RPMI7951 (cell line): Measurements from ENCODE around the gene LPP. TPM values are rescaled to one million over a fixed set of nuclear protein-coding genes. Genes with fewer than 3 reads are reported as not detected.
A peak's percentile ranks its signal among the peaks of the same experiment; 100 is the strongest.

Source experiments
- DNase-seq: peaks from one replicate; pipeline ENCODE4 v3.0.0-alpha.2; 2012; ENCODE audit warnings: low read depth
- total RNA-seq: library from RNA; depleted of rRNA; stranded (reverse); fragments of >200 nt; shearing (Covaris generic); gene quantifications from 2 replicates; pipeline ENCODE4 v1.2.3, GENCODE V29; 2014

Gene LPP
- total RNA-seq, 1 experiment from 2014 or later, result 30.2 TPM

DNA sequence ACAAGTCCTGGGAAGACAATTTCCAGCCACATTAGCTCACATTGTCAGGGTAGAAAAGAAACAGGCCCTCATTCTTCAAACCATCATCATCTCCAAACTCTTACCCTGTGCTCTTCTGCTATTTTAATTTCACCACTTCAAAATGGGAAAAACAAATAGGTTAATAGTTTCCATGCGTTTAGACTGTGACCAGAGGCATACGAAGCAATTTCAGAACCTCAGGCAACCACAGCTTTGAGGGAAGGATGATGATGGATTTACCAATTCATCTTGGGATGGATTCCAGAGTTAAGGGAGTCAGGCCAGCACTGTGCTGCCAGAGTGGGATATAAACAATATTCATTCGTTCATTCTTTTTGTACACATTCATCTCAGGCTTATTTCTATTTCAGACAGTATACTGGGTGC lies 710.0 kb downstream of the LPP start:
- peak; percentile 68 for DNase-seq

DNA sequence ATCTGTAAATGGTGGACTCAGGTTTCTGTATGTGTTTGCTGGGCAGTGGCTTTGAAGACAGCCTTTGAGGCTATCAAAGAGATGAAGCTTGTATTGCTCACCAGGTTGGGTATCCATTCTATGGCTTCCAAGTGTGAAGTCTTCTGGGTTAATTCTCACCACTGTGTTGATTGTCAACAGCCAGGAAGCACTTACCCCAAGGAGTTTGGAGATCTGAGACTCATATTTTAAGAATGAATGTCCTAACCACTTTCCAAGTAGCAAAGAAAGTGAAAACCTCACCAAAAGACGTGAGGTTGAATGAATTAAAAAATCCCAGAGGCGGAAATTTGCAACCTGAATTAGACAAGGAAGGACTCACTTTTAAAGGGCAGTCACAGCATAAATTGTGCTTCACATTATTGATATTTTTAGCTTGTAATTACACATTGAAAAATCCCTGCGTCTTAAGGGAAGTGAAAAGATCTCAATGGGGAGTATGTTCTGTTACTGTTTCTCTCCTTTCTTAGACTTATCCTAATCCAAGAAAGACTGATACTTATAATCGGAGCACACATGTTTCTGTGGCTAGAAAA lies 713.8 kb downstream of the LPP start:
- no peak for DNase-seq

DNA sequence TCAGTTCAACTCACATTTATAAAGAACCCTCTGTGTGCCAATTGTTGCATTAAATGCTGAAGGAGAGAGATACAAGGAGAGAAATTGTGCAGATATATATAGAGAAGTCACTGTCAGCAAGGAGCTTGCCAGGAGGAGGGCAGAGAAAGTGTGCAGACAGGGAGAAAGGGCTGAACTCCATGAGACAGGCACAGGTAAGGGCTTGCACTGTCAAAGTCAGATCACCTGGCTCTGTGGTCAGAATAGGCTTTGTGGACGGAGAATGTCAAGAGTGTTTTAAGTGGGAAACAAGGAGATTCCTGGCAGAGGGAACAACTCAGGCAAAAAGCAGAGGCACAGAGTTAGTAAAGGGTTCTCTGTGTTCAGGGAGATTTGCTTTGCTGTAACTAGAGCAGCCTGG lies 714.8 kb downstream of the LPP start:
- DNase-seq, result no peak

DNA sequence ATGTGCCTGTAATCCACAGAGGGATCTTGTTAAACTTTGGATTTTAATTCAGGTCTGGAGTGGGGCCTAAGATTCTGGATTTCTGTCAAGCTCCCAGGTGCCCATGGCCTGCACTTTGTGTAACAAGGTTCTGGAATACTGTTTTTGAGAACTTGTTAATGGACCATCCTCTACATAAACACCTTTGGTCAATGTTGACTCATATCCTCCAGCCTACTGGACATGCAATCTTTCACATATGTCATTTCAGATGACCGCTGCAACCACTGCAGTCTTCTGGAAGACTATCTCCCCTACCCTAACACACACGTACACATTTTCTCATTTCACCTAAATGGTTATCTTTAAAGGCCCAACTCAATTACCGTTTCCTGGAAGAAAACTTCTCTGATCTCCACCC lies 715.7 kb downstream of the LPP start:
- DNase-seq, result peak; percentile 41

DNA sequence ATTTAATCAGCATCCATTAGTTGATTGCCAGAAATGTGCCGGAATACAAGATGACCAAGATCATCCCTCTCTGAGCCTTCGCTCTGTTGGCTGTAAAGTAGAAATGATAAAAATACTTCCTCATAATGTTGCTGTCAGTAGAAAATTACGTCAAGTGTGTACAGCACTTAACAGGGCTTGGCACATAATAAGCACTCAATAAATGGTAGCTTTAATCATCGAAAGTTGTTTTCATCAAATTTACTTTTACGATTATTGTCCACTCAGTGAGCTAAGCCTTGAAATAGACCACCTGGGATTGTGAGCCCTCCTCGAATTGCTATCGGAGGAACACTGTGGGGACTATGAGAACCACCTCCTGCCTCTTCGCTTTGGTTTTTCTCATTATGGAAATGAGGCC lies 716.5 kb downstream of the LPP start:
- DNase-seq, result no peak

DNA sequence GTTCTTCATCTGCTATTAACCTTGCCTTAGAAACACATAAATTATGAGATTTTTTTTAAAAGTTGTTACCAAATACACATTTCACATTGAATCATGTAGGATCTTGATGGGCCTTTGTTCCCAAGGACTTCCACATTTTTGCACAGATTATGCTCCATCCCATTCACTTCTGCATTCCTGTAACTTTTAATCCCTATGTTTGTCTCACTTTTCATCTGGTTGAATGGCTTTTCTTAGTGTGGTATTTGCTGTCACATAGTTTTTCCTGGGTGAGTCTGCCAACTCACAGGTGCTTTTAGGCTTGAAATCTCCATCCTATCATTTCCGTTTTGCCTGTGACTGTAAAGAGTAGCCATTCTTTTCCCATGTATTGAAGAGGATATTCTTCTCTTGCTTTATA lies 720.6 kb downstream of the LPP start:
- no peak for DNase-seq

DNA sequence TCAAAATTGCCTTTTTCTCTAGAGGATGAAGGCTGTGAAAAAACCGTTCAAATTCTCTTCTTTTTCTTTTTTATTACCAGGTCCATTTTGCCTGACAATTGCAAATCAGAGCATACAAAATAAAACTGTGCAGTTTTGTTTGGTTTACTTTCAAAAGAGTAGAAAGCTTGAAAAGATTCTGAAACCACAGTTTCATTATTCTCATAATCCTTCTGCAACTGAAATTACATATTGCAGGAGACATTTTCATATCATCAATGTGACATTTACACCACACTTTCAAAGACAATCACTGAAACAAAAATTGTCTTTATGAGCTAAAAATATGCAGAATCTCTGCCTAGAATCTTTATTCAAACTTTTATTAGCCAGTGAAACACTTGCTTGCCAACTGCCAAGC lies 721.5 kb downstream of the LPP start:
- no peak for DNase-seq

DNA sequence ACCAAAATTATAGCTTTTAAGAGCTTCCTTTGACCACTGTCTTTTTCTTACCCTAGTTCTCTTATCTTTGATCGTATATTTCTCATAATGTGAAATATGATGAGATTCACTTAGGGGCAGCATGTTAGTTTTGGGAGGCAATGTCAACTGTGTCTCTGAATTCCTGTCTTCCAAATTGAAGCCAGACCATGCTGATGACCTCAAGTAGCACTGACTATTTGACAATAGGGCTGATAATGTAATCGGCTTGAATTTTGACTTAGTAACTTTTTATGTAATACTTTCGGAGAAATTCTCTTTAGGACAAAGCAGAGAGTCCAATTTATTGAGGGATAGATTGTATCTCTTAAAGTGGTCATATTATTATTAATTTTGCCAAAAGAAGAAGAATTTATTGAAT lies 722.4 kb downstream of the LPP start:
- DNase-seq, result no peak

DNA sequence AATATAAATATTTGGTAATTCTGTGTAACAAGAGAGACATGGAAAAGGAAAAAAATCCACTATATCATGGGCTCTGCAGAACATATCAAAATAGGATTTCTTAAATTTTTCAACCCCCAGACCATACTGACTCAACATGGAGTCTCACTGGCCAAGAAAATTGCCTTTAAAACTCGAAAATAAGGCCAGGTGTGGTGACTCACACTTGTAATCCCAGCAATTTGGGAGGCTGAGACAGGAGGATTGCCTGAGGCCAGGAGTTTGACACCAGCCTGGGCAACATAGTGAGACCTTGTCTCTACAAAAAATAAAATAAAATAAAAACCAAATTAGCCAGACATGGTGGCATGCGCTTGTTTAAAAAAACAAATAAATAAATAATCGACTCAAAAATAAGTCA lies 723.4 kb downstream of the LPP start:
- no peak for DNase-seq

DNA sequence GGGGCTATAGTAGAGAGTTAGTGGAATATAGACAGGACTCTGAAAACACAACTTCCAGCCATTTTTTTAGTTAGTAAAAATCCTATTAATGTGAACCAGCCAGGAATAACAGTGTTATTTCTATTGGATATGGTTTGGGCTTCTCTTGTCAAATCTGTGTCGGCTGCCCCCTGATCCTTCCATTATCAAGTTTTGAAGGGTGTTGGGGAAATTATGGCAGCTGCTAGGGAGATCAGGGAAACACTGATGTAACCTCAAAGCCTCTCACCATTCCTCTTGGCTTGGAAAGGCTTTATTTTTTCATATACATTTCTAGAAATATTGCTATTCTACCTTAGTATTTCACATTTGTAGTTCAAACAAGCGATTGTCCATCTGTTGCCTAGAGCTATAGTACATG lies 724.1 kb downstream of the LPP start:
- no peak for DNase-seq

DNA sequence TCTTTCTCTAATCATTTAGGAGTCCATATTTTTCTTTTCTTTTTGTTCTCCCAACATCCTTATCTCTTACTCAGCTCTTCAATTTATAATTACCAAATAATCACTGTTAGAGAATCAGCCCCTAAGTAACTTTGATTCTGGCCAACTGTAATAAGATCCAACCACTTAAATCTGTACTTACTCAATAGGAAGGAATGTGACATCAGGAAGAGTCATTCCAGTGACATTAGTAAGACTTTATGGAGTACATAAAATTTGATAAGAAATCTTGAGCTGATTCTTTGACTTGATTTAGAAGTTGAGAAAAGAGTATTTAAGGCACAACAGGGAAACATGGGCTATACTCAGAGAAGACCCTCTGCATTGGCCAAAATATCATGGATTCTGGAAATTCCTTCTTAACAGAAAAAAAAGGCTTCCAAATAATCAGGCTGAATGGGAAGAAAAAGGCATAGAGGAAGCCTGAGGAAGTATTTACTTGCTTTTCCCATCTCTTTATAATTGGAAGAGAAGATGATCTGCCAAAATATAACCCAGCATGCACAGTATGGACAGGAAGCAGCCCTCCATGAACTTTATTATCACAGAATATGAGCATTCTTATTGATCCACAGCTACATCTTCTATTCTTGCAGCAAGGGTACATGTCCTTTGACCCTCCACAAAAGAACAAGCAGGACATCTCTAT lies 728.1 kb downstream of the LPP start:
- peak; percentile 90 for DNase-seq

DNA sequence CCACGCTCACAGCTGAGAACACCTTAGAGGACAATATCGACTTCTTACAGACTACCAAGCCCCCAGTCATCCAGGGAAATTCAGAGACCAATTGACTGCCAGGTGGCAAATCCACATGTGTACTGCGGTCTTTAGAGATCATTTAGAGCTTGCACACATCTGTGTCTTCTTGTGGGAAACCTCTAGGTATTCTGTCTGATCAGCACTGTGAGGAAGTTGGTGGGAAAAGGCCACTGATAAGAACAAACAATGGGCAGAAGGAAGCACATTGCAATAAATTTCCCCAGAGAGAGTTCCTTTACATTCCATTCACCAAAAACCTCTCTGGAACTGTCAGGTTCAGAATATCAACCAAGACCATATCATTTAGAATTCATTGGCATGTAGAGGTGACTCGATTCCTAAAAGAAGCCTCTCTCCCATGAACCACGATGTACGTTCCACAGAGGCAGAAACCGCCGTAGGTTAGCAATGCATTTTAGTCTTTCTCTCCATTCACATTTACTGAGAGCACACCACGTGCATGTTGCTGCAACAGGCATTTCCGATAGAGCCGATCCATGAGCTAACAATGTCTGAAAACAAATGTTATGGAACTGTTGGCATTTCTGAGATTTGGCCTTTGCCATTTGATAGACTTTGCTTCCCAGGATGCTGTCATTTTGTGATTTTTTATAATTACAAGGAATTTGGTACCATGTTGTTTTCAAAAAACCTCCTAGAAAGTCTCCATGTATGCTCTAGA lies 730.5 kb downstream of the LPP start:
- DNase-seq, result no peak

DNA sequence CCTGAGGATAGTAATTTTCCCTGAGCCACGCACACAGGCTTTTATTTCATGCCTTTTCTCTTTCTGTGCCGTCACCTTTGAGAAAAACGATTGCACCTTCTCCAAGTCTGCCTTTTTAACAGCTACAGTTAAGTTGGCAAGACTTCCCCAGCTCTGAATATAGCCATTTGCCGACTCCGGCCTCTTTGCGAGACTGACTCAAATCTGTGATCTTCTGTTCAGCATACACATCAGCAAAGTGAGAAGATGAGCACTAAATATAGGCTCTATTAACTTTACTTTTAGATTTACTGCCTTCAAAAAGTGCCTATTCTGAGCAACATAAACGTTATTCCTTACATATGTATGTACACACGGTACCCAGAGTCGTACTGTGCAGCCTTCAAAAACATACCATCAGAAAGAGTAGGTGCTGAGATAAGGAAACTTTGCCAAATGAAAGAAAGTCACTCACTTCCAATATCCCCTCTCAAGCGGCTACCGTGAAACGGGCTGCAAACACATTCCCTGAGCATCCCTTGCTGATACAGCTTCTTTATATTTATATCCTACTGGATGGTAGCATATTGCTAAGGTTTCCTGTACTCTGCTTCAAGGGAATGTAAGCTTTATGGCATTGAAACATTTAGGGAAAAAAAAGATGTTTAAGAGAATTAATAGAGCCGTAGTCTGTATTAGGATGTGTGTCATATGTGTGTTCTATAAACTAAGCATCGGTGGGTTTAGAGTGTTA lies 734.5 kb downstream of the LPP start:
- no peak for DNase-seq

DNA sequence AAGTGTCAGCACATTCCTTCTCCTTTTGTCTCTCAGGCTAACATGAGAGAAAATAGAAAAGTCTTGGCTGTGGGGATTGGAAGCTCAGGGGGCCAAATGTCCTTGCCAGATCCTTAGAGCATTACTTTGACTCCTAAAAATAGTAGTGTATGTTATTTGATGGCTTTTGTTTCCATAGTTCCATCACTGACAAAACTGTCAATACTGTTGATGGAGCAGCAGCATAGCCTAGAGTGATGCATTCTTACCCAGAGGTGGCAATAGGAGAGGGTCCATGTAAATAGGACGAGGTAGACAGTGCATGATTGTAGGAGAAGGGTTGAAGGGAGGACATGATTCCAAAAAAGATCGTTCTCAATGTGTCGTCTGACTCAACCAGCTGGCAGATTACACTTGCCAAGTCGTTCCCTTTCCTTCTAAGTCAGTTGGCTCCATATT lies 735.1 kb downstream of the LPP start:
- no peak for DNase-seq

DNA sequence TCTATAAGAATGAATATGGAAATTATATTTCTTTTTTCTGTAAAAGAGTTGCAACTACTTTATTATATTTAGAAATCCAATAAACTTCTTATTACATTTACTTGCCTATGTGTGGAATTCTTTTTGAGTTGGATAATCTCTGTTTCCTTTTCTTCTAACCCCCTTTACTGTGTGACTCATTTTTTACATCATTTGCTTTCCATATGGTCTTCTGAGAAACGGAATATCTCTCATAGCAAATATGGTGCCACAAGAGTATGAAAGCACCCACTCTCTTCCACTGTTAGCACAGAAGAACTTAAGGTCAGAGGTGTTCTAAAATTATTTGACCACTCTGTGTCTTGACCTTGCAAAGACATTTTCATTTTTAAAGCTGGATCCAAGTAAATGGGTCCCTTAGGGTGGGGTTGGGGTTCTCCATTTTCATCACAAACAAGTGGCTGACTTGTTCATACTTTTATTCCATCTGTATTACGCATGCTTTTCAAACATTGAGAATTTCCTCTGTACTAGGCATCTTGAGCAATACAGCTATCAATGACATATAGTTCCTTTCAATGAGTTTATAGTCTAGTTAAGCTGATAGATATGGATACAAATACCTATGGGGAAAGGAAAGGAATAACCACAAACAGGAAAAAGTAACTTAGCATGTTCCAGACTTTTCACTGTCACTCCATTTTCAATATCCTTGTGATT lies 736.8 kb downstream of the LPP start:
- peak; percentile 57 for DNase-seq

DNA sequence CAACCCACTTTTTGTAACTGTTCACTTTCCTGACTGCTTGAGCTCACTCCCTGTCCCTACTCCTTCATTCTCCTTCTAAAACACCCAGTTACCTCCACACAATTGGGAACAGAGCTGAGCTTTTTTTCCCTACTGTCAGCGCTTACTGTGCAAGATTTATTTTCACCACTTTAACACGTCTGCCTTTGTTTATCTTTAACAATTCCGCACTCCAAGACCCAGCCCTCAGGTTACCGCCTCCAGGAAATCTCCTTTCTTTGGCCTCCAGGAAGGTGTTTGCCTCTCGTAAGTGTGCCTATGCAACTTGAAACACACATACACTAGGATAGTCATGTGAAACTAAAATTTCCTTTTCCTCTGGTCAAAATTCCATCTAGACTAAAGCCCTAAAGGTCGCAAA lies 745.9 kb downstream of the LPP start:
- DNase-seq, result no peak

DNA sequence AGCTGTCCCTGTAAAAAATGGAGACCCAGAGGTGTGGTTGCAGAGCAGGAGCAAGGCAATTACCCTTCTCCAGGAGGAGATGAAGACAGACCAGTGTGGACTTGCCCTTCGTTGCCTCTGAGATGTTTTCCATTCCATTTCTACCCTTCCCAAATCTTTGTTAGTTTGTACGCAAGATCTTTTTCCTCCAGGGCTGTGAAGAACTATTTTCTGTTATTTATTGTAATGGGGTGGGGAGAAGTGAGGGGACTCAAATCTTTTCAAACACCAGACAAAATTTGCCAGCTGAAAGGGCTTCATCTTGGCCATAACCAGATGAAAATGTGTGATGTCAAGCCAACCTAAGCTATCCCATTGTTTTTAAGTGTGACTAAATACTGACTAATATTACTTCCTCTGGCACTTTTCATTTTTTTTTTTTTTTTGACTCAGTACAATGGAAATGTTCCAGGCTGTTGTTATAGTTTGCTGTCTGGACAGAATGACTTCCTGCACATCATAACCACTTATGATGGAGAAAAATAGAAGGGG lies 746.5 kb downstream of the LPP start:
- peak; percentile 88 for DNase-seq

DNA sequence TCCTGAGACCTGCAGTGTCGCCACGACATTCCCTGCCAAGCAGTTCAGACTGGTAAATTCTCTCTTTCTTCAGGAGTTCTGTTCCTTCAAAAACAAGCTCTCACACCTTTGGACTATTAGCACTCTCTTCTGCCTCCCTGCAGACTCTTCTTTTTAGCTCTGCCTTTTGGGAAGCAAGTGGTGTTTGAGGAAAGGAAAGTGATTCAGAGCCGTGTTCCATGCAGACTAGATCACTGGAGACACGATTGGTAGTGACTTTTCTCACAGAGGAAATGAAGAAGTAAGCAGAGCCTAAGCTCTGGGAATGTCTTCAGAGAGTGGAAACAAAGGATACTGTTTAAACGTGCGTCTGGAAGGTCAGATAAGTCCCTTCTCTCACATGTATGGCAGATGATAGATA lies 747.2 kb downstream of the LPP start:
- peak; percentile 58 for DNase-seq

DNA sequence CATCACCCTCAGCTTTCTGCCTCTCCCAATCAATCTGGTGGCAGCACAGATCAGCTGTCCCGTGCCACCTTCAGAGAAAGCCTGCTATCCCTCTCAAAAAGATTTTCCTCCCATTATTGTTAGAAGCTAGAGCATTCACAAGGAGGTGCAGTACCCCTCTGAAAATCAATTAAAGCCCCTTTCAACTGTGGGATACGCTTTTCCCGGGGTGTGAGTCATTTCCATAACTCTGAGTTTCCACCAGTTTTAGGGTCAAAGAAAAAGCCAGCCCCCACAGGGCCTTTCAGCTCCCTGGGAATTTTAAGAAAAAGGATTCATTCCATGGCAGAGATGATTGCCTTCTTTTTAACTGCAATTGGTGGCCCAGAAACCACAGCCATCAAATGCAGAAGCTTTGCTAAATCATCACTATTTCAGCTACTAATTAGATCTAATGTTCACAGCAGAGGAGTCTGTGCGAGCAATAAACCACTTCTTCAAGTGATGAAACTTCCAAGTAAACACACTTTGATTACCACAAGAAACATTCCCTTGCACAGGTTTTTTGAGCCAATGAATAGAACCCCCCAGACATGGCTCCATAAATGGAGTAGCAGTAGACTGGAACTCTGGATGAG lies 747.8 kb downstream of the LPP start:
- peak; percentile 37 for DNase-seq

DNA sequence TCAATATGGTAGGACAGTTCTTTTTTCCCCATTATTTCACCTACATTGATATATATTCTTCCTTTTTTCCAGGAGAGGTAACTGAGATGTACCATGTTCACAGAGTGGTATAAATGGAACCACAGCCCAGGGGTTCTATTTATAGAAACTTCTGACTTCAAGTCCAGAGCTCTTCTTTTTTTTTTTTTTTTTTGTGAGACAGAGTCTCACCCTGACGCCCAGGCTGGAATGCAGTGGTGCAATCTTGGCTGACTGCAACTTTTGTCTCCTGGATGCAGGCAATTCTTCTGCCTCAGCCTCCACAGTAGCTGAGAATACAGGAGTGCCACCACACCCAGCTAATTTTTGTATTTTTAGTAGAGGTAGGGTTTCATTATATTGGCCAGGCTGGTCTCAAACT lies 750.7 kb downstream of the LPP start:
- DNase-seq, result peak; percentile 59

DNA sequence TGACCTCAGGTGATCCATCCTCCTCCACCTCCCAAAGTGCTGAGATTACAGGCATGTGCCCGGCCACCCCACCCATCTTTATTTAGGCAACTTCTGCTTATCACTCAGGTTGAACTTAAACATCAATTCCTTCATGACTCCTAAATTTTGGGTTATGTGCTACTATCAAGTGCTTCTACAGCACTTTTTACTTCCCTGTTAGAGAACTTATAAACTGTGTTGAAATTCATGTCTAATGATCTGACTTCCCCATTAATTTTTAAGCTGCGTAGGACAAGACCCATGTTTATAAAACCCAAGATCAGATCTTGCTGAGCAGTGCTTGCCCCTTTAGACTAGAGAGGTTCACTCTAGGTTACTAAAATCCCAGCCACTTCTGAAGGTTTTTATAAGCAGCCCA lies 751.6 kb downstream of the LPP start:
- DNase-seq, result no peak
